ENCODE measurements around the gene BMP8B. TPM values are rescaled to one million over a fixed set of nuclear protein-coding genes. Genes with fewer than 3 reads are reported as not detected.
"Not testable (repeated sequence)": the region's sequence is repeated elsewhere in the genome, so short reads cannot be mapped to it uniquely, and the experiment has no call there.

BMP8B gene
- total RNA-seq, 1 experiment from 2014 or later: 5.9 TPM

DNA sequence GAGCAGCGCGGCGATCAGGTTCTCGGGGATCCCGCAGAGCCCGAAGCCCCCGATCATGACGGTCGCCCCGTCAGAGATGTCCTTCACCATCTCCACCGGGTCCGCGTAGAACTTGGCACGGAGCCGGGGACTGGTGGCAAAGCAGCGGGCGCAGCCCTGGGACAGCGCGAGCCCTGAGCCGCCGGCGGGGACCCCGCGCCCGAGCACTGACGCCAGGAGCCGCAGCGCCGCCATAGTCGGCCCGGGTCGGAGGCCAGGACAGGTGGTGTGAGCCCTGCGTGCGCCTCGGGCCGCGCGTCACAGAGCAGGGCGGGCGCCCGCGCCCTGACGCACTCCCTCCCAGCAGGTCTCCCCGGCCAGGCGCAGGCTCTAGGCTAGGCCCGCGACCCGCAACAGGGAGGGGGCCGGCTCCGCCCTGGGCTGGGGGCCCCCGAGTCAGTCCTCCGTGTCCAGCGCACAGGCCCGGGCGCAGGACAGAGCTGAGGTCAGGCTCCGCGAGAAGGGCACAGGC lies 17.6 kb downstream of the BMP8B start, which contains the start of gene OXCT2:
Gene OXCT2, minus strand, starts transcription at position 327 of the 511 bp plus-strand sequence. Its CDS starts 93 bp downstream, at position 234.
- H3K9me3 ChIP-seq; H3K27ac Mint-ChIP-seq (ENCODE audit: unreplicated experiment); H3K4me3 ChIP-seq (ENCODE audit: low read depth, low read length); H3K27me3 ChIP-seq (replicated peaks; ENCODE audit: control insufficient read depth, insufficient read depth, low read length); intact Hi-C loops (cut with micrococcal nuclease; ENCODE audit: unreplicated experiment); H3K9me3 Mint-ChIP-seq (ENCODE audit: unreplicated experiment); H3K4me3 Mint-ChIP-seq (ENCODE audit: unreplicated experiment); POLR2A ChIA-PET; H3K4me1 ChIP-seq; H3K4me1 Mint-ChIP-seq (ENCODE audit: low read depth, unreplicated experiment); DNase-seq; CTCF ChIA-PET; BruUV-seq (replicated peaks); H3K36me3 Mint-ChIP-seq (ENCODE audit: insufficient read depth, unreplicated experiment); H3K36me3 ChIP-seq (ENCODE audit: control insufficient read depth, insufficient read depth, low read length); H3K27me3 Mint-ChIP-seq (ENCODE audit: insufficient read depth, unreplicated experiment): not testable (repeated sequence)

DNA sequence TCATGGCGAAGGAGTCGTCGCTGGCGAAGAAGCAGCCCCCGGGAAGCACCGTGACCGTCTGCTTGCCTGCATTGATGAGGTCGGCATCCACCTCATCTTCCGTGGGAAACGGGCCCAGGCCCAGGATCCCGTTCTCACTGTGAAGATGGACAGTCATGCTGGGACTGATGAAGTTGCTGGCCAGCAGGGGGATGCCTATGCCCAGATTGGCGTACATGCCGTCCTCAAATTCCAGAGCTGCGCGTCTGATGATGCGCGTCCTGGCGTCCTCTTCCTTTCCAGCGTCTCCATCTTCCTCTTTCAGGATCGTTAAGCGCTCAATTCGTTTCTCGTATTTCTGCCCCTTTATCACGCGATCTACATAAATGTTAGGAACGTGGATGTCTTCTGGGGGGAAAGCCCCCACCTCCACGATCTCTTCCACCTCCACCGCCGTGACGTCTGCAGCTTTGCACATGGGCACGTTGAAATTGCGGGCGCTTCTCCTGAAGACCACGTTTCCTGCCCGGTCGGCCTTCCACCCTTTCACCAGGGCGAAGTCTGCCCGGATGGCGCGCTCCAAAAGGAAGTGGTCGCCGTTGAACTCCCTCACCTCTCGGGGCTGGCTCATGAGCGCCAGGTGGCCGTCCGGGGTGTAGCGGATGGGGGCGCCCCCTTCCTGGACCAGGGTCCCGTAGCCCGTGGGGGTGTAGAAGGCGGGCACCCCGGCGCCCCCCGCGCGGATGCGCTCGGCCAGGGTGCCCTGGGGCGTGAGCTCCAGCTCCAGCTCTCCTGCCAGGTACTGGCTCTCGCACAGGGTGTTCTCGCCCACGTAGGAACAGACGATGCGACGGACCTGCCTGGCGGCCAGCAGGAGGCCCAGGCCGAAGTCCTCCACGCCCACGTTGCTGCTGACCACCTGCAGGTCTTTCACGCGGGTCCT lies 18.3 kb downstream of the BMP8B start:
- H3K27me3 ChIP-seq (replicated peaks; ENCODE audit: control insufficient read depth, insufficient read depth, low read length); intact Hi-C loops (cut with micrococcal nuclease; ENCODE audit: unreplicated experiment): not testable (repeated sequence)

DNA sequence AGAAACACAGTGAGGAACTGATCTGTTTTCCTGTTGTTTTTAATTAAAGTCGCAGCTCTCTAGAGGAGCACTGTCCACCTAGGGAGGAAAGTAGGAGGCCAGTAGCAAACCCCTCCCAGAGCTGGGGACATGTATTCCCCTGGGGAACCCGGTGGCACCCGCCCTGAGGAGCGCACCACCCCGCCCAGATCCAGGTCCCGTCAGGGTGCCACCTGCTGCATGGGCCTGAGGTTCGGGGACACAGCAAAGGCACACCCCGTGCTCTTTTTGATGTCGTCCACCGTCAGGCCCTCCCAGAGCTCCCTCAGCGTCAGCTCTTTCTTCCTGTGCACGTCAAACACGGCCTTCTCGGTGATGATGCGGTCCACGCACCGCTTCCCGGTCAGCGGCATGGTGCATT lies 19.2 kb downstream of the BMP8B start:
- intact Hi-C loops (cut with micrococcal nuclease; ENCODE audit: unreplicated experiment); H3K36me3 Mint-ChIP-seq (ENCODE audit: insufficient read depth, unreplicated experiment); H3K9me3 Mint-ChIP-seq (ENCODE audit: unreplicated experiment); BruUV-seq (replicated peaks); H3K27ac Mint-ChIP-seq (ENCODE audit: unreplicated experiment); H3K27me3 ChIP-seq (replicated peaks; ENCODE audit: control insufficient read depth, insufficient read depth, low read length); H3K4me1 ChIP-seq; H3K4me3 ChIP-seq (ENCODE audit: low read depth, low read length); H3K27me3 Mint-ChIP-seq (ENCODE audit: insufficient read depth, unreplicated experiment); H3K4me3 Mint-ChIP-seq (ENCODE audit: unreplicated experiment); H3K36me3 ChIP-seq (ENCODE audit: control insufficient read depth, insufficient read depth, low read length); CTCF ChIA-PET; H3K9me3 ChIP-seq; DNase-seq; H3K4me1 Mint-ChIP-seq (ENCODE audit: low read depth, unreplicated experiment): not testable (repeated sequence)
- POLR2A ChIA-PET: interaction anchor here (1.4 kb wide), 1 partner anchor 31 kb away, joined by 8 read pairs; the partner anchor contains the start of gene PPIE

More for the DNA sequence above, 18.3 kb downstream of the BMP8B start:
- BruUV-seq (replicated peaks); H3K9me3 Mint-ChIP-seq (ENCODE audit: unreplicated experiment); H3K27ac Mint-ChIP-seq (ENCODE audit: unreplicated experiment); H3K4me1 ChIP-seq; H3K27me3 Mint-ChIP-seq (ENCODE audit: insufficient read depth, unreplicated experiment); H3K36me3 Mint-ChIP-seq (ENCODE audit: insufficient read depth, unreplicated experiment); DNase-seq; H3K36me3 ChIP-seq (ENCODE audit: control insufficient read depth, insufficient read depth, low read length); H3K4me1 Mint-ChIP-seq (ENCODE audit: low read depth, unreplicated experiment); POLR2A ChIA-PET; H3K4me3 ChIP-seq (ENCODE audit: low read depth, low read length); CTCF ChIA-PET; H3K4me3 Mint-ChIP-seq (ENCODE audit: unreplicated experiment); H3K9me3 ChIP-seq: not testable (repeated sequence)

DNA sequence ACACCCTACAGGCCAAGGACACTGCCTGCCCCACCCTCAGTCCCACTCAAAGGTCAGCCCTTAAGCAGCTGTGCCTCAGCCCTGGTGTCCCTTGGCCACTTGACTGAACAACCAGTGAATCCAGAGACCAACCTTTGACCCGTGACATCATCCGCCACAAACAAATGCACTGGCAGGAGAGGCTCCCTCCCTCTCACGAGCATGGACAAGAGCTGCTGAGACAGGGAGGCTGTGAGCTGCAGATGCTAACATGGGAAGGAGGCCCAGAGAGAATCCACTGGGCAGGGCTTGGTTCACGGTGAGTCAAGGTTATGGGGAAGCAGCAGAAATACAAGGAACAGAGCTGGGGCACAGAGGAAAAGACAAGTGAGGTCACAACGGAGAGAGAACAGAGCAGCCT lies 22.2 kb downstream of the BMP8B start:
- H3K36me3 Mint-ChIP-seq (ENCODE audit: insufficient read depth, unreplicated experiment); H3K27me3 Mint-ChIP-seq (ENCODE audit: insufficient read depth, unreplicated experiment); H3K27me3 ChIP-seq (replicated peaks; ENCODE audit: control insufficient read depth, insufficient read depth, low read length); intact Hi-C loops (cut with micrococcal nuclease; ENCODE audit: unreplicated experiment); H3K4me1 ChIP-seq; H3K9me3 Mint-ChIP-seq (ENCODE audit: unreplicated experiment); DNase-seq; H3K36me3 ChIP-seq (ENCODE audit: control insufficient read depth, insufficient read depth, low read length); H3K9me3 ChIP-seq; POLR2A ChIA-PET; H3K27ac Mint-ChIP-seq (ENCODE audit: unreplicated experiment); CTCF ChIA-PET; H3K4me3 Mint-ChIP-seq (ENCODE audit: unreplicated experiment); H3K4me3 ChIP-seq (ENCODE audit: low read depth, low read length); H3K4me1 Mint-ChIP-seq (ENCODE audit: low read depth, unreplicated experiment); BruUV-seq (replicated peaks): not testable (repeated sequence)

DNA sequence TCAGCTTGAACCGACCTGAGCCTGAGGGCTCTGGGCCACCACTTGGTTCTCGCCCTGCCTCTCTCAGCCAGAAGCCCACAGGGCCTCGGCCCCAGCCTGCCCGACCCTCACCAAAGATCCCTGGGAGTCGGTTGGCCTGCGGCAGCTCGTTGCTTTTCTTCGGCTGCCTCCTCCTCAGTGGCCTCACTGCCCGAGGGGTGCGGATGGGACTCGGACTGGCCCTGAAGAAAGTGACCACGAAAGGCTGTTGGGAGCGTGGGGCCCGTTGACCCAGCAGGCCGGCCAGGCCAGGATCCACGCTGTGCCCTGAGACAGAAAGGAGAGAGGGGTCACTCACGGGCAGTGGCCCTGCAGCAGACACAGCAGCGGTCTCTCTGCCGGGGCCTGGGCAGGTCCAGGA lies 24.2 kb downstream of the BMP8B start:
- POLR2A ChIA-PET; H3K9me3 ChIP-seq; H3K27me3 Mint-ChIP-seq (ENCODE audit: insufficient read depth, unreplicated experiment); H3K4me1 Mint-ChIP-seq (ENCODE audit: low read depth, unreplicated experiment); H3K4me3 Mint-ChIP-seq (ENCODE audit: unreplicated experiment); H3K36me3 ChIP-seq (ENCODE audit: control insufficient read depth, insufficient read depth, low read length); DNase-seq; H3K36me3 Mint-ChIP-seq (ENCODE audit: insufficient read depth, unreplicated experiment); H3K27me3 ChIP-seq (replicated peaks; ENCODE audit: control insufficient read depth, insufficient read depth, low read length); intact Hi-C loops (cut with micrococcal nuclease; ENCODE audit: unreplicated experiment); CTCF ChIA-PET; H3K27ac Mint-ChIP-seq (ENCODE audit: unreplicated experiment); BruUV-seq (replicated peaks); H3K4me1 ChIP-seq; H3K4me3 ChIP-seq (ENCODE audit: low read depth, low read length); H3K9me3 Mint-ChIP-seq (ENCODE audit: unreplicated experiment): not testable (repeated sequence)

DNA sequence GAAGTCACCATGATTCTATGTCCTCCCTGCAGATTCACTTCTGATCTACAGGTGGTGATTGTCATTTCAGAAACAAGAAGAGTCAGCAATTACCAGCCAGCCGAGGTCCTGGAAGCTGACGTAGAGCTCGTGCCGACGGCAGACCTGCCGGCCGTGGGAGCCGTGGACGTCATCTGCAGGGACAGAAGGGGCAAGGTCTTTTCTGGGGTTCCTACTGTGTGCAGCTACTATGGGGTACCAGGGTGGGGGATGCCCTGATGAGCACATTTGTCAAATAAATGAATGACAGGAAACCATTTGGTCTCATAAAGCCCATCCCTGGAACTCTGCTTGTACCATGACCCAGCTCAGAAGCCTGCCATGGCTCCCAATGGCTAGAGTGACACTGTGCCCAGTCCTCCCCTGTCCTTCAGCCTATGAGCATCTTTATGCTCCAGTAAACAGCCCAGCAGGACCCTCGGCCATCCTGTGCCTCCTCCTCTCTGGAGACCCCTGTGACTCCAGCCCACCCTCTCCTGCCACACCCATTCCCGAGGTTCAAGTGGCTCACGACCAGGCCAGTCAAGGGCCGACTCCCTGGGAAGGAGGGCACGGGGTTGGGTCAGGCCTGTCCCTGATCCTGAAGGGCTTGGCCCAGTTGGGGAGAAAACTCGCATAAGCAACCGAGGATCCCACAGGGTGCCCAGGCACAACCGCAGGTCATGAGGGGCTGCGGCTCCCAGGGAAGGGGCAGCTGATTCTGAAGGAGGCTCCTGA lies 24.9 kb downstream of the BMP8B start:
- H3K9me3 ChIP-seq; H3K4me1 ChIP-seq; H3K9me3 Mint-ChIP-seq (ENCODE audit: unreplicated experiment); H3K27ac Mint-ChIP-seq (ENCODE audit: unreplicated experiment); intact Hi-C loops (cut with micrococcal nuclease; ENCODE audit: unreplicated experiment); H3K27me3 Mint-ChIP-seq (ENCODE audit: insufficient read depth, unreplicated experiment); H3K36me3 Mint-ChIP-seq (ENCODE audit: insufficient read depth, unreplicated experiment); CTCF ChIA-PET; H3K4me3 Mint-ChIP-seq (ENCODE audit: unreplicated experiment); H3K36me3 ChIP-seq (ENCODE audit: control insufficient read depth, insufficient read depth, low read length); H3K4me1 Mint-ChIP-seq (ENCODE audit: low read depth, unreplicated experiment); BruUV-seq (replicated peaks); POLR2A ChIA-PET; DNase-seq; H3K4me3 ChIP-seq (ENCODE audit: low read depth, low read length); H3K27me3 ChIP-seq (replicated peaks; ENCODE audit: control insufficient read depth, insufficient read depth, low read length): not testable (repeated sequence)

Data from Caco-2 (cell line).